HUES64 (cell line): ENCODE data around the gene EPB41L4B.
A peak's percentile ranks its signal among the peaks of the same experiment; 100 is the strongest.

Experiments
- H3K27ac ChIP-seq: 2 replicates; pipeline ENCODE4 v1.7.0; 2013; ENCODE audit warnings: low read depth, low read length, inconsistent platforms
- H3K27me3 ChIP-seq: 2 replicates; pipeline ENCODE4 v1.6.1; 2013; ENCODE audit warnings: mild to moderate bottlenecking, low read length; ENCODE audit not compliant: insufficient read depth
- H3K36me3 ChIP-seq: 2 replicates; pipeline ENCODE4 v1.6.1; 2013; ENCODE audit warnings: mild to moderate bottlenecking, low read length; ENCODE audit not compliant: insufficient read depth
- H3K4me1 ChIP-seq: 2 replicates; pipeline ENCODE4 v1.6.1; 2013; ENCODE audit warnings: mild to moderate bottlenecking, low read length, moderate library complexity; ENCODE audit not compliant: insufficient read depth
- H3K4me3 ChIP-seq: 2 replicates; pipeline ENCODE4 v1.5.1; 2013; ENCODE audit warnings: mild to moderate bottlenecking, low read length, moderate library complexity
- H3K9ac ChIP-seq: 2 replicates; pipeline ENCODE4 v1.6.1; 2013; ENCODE audit warnings: mild to moderate bottlenecking, low read depth, low read length
- H3K9me3 ChIP-seq: 2 replicates; pipeline ENCODE4 v1.6.1; 2013; ENCODE audit warnings: low read depth, low read length; ENCODE audit not compliant: insufficient read depth
- WGBS: fragments of 150-250, 120-280 bp; methylation state at CpG from one replicate; pipeline ENCODE4 v1.1.7; 2013; ENCODE audit warnings: missing lambda C conversion rate; 5-methylcytosine and 5-hydroxymethylcytosine counted together

EPB41L4B gene

DNA sequence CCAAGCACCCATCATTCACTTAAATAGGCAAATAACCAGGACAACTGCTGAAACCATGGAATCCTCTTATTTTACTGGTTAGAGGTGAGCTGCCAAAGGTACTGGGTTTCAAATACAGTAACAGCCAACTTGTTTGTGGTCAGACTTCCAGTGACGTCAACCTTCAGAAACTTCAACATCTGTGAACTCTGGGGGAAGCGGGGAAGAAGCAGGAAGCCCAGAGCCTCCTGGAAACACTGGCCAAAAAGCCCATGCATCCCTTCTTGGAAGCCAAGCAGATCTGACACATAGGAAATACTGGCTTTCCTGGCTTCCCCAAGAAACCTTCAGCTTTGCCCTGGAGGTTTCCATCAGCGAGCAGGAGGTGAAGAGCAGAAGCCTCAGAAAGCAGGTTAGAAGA is 148.9 kb downstream of the EPB41L4B start:
- no peaks in the 10 kb centered on the region for H3K9me3 ChIP-seq
- H3K4me3 ChIP-seq: no peak overlapping the region
- H3K27ac ChIP-seq: no peak overlapping the region
- no peaks in the 10 kb centered on the region for H3K36me3 ChIP-seq
- H3K9ac ChIP-seq: no peak overlapping the region
- H3K27me3 ChIP-seq: peaks cover 19% of the 10 kb centered on the region
- H3K4me1 ChIP-seq: no peaks in the 10 kb centered on the region
- 95% methylated on average over 3 of the region's 3 CpGs for WGBS

DNA sequence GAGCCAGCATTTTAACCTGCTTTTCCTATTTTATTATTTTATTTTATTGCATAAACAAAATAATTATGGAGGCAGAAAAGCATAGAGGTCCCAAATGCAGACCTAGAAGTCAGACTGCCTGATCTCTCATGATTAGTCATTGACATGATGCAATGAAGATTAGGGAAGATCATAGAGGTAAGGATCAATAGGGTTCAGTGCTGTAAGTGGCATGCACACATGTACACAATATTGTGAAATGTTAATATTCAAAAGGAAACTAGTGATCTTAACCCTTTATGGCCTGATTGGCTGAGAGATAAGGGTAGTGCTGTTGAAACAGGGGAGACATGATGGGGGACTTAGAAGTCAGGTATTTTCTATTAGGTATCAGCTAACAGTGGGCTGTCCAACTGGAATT is 152.7 kb downstream of the EPB41L4B start:
- no peaks in the 10 kb centered on the region for H3K9me3 ChIP-seq
- H3K4me3 ChIP-seq: no peak overlapping the region
- H3K9ac ChIP-seq: no peak overlapping the region
- peaks cover 47% of the 10 kb centered on the region for H3K27me3 ChIP-seq
- no peak overlapping the region for H3K27ac ChIP-seq
- peaks cover 5% of the 10 kb centered on the region; the same call in 1 of the 2 replicates for H3K4me1 ChIP-seq
- no peaks in the 10 kb centered on the region for H3K36me3 ChIP-seq

DNA sequence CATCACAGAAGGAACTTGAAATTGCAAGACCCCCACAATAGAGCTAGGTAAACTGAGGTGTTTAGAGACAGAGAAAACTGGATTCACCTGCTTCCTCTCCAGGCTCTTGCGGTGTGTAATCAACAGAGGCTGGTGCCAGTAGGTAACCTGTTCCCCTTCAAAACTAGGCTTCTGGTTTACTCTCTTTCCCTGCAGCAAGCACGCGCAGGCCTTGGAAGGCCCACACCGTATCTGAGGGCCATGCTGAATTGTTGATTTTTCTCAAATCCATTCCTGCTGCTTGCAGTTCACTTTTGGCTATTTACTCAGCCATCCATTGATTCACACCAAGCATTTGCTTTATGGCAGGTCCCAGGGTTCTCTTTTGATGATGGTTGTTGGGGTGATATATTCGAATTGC is 153.1 kb downstream of the EPB41L4B start:
- 0 out of 2 replicates have a peak overlapping the region, but pooled peaks have one; percentile 49 for H3K4me3 ChIP-seq
- peaks cover 5% of the 10 kb centered on the region; the same call in 1 of the 2 replicates for H3K4me1 ChIP-seq
- H3K9ac ChIP-seq: no peak overlapping the region
- no peak overlapping the region for H3K27ac ChIP-seq
- peaks cover 47% of the 10 kb centered on the region for H3K27me3 ChIP-seq
- H3K9me3 ChIP-seq: no peaks in the 10 kb centered on the region
- H3K36me3 ChIP-seq: no peaks in the 10 kb centered on the region
- 86% methylated on average over 5 of the region's 5 CpGs for WGBS

DNA sequence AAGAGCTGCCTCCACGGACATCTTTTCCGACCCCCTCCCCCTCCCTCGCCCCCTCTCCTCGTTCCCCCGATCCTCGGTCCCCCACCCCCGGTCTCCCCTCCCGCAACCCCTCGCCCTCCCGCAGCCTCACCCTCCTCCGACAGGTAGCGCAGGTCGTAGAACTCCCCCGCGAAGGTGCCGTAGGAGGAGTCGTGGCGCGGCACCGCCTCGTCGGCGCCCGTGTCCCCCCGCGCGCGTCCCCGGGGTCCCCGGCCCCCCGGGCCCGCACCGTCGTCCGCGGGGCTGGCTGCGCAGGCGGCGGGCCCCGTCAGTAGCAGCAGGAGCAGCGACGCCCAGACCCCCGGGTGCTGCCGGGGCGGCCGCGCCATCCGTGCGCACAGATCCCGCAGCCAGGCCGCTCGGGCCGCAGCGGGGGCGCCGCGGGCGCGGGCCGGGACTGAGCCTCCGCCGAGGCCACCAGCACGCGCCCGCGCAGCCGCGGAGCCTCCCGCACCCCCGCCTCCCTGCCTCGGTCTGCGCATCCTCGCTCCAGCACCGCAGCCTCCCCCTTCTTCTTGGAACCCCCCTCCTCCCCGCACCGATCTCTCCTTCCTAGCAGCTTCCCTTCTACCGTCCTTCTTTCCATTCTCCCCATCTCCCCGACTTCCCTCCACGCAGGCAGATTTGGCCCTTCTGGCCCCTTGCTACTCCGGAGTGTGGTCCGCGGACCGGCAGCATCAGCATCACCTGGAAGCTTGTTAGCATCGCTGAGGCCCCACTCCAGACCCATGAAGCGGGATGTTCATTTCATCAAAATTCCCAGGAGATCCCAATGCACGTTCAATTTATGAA is 153.9 kb downstream of the EPB41L4B start, which contains the start of gene FRRS1L:
Gene FRRS1L (minus strand): TSS at position 479 of the 831 bp plus-strand sequence. CDS start 111 bp downstream, at position 368.
- WGBS: 4% methylated on average over 79 of the region's 86 CpGs
- Histone ChIP-seq H3K27ac (no peak within 1 kb of the TSS), H3K27me3 (peaks cover 47% of the 10 kb centered on the region), H3K9ac (no peak within 1 kb of the TSS; the same call in 1 of the 2 replicates), H3K36me3 (no peaks in the 10 kb centered on the region), H3K4me1 (peaks cover 5% of the 10 kb centered on the region; the same call in 1 of the 2 replicates), H3K4me3 (peak within 1 kb of the TSS; percentile 49), H3K9me3 (no peaks in the 10 kb centered on the region)

DNA sequence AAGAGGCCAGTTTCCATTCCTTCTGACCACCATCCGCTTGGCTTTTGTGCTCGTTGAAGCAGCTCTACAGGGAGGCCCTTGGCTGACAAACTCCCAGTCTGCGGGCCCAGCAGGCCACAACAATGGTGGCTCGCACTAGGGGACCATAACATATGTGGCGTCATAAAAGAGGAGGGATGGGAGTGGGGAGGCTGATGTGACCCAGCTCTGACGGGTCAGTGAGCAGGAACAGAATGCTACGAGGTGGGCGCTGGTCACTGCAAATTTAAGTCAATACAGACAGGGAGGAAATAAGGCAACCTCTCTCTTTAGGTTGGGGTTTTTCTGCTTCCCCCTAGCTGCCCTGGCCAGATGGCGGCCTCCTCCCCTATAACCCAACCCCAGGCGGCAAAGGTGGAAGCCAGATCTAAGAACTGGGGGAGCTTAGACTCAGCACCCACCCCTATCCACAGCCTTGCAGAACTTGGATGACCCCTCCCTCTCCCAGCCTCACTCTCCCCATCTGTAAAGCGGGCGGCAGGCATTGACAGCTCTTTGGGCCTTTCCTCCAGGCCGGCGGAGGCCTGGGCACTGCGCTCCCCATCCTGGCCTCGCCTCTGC is 154.6 kb downstream of the EPB41L4B start:
- H3K4me3 ChIP-seq: peak overlapping the region; percentile 49
- peaks cover 47% of the 10 kb centered on the region for H3K27me3 ChIP-seq
- H3K27ac ChIP-seq: no peak overlapping the region
- no peaks in the 10 kb centered on the region for H3K36me3 ChIP-seq
- H3K9ac ChIP-seq: no peak overlapping the region
- no peaks in the 10 kb centered on the region for H3K9me3 ChIP-seq
- H3K4me1 ChIP-seq: peaks cover 5% of the 10 kb centered on the region; the same call in 1 of the 2 replicates
- WGBS: 41% methylated on average over 16 of the region's 16 CpGs

DNA sequence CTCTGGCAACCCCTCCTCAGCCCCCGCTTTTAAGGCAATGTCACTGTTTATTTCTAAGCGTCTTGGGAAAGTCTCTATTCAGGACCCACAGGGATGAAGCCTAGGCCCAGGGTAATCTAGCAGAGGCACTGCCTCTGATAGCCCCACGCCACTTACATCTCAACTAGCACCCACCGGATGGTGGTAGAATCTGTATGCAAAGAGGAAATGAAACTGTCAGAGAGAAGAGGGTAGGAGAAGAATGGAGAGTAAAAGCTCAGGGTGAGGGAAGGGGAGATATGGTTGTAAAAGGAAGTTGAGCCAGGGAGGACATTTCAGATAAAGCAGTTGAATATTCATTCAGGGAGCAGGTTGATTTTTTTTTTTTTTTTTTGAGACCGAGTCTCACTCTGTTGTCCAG is 156.8 kb downstream of the EPB41L4B start:
- Histone ChIP-seq H3K9ac (no peak overlapping the region), H3K4me3 (no peak overlapping the region), H3K4me1 (peaks cover 5% of the 10 kb centered on the region; the same call in 1 of the 2 replicates), H3K27me3 (peaks cover 47% of the 10 kb centered on the region), H3K27ac (no peak overlapping the region), H3K9me3 (no peaks in the 10 kb centered on the region), H3K36me3 (no peaks in the 10 kb centered on the region)
- 91% methylated on average over 5 of the region's 5 CpGs for WGBS

DNA sequence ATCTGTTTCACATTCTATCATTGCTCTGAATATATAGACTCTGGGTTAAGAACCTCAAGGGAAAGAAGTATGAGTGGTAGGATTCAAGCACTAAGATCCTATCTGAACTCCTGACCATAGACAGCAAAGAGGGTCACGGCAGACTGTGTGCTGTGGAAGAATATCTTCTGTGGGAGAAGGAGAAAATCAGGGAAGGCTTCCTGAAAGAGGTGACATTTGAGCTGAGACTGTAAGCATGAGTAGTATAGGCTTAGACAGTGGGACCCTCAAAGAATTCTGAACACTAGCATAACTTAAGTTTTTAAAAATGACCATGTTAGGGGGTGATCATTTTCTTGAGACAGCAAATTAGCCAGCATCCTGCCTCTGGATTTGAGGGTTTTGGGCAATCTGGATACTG is 157.7 kb downstream of the EPB41L4B start:
- Histone ChIP-seq H3K4me3 (no peak overlapping the region), H3K9ac (no peak overlapping the region), H3K27me3 (peaks cover 40% of the 10 kb centered on the region), H3K9me3 (no peaks in the 10 kb centered on the region), H3K27ac (no peak overlapping the region), H3K36me3 (no peaks in the 10 kb centered on the region), H3K4me1 (peaks cover 5% of the 10 kb centered on the region; the same call in 1 of the 2 replicates)
- 96% methylated on average over 1 of the region's 1 CpG for WGBS

DNA sequence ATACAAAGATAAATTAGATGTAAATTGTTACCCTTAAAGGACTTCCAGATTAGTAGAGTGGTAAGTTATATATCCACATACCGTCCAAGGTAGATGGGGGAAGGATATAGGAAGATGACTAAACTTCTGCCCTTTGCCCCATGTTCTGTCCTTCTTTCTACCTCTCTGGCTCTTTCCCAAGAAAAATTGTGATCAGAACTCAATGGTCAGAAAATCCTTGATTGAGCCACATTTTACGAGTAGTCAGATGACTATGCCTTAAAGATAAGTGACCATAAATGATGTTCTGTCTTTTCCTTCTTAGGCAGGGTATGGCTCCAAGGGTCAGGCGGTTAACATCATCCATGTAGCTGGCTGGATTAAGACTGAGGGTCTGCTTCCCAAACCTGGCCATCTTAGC is 158.2 kb downstream of the EPB41L4B start:
- WGBS: 93% methylated on average over 2 of the region's 3 CpGs

DNA sequence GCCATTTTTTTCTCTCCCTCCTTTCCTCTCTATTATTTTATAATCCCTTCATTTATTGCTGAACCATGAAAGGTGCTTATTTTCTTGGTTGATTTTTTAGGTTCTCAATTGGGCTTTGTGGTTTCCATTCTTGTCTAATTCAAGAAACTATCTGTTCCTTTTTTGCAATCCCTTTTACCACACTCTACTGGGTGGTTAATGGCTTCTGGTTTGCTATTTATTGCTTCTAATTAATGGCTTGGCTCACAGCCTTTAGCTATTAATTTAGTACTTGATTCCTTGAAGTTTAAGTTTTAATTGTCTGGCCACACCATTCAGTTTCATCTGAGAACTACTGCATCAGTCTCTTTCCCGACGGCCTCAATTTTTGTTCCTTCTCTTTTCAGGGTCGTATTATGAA is 159.4 kb downstream of the EPB41L4B start:
- Histone ChIP-seq H3K4me1 (peaks cover 5% of the 10 kb centered on the region; the same call in 1 of the 2 replicates), H3K9ac (no peak overlapping the region), H3K9me3 (no peaks in the 10 kb centered on the region), H3K27me3 (peaks cover 23% of the 10 kb centered on the region), H3K27ac (no peak overlapping the region), H3K36me3 (no peaks in the 10 kb centered on the region), H3K4me3 (no peak overlapping the region)
- WGBS: 97% methylated on average over 3 of the region's 3 CpGs

More for the DNA sequence above, 158.2 kb downstream of the EPB41L4B start:
- Histone ChIP-seq H3K9ac (no peak overlapping the region), H3K27me3 (peaks cover 35% of the 10 kb centered on the region), H3K36me3 (no peaks in the 10 kb centered on the region), H3K27ac (no peak overlapping the region), H3K4me1 (peaks cover 5% of the 10 kb centered on the region; the same call in 1 of the 2 replicates), H3K9me3 (no peaks in the 10 kb centered on the region), H3K4me3 (no peak overlapping the region)

DNA sequence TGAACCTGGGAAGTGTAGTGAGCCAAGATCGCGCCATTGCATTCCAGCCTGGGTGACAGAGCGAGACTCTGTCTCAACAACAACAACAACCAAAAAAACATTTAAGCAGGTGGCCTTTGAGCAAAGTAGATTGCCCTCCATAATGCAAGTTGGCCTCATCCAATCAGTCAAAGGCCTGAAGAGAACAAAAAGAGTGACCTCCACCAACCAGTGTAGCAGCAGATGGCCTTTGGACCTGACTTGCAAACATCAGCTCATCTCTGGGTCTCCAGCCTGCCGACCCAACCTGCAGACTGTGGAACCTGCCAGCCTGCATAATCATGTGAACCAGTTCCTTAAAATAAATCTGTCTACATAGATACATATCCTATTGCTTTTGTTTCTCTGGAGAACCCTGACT is 161.3 kb downstream of the EPB41L4B start:
- no peak overlapping the region for H3K9ac ChIP-seq
- H3K4me3 ChIP-seq: no peak overlapping the region
- no peaks in the 10 kb centered on the region for H3K9me3 ChIP-seq
- H3K4me1 ChIP-seq: no peaks in the 10 kb centered on the region
- 0 out of 2 replicates have a peak, but pooled peaks cover 5% of the 10 kb centered on the region for H3K27me3 ChIP-seq
- no peaks in the 10 kb centered on the region for H3K36me3 ChIP-seq
- no peak overlapping the region for H3K27ac ChIP-seq
- WGBS: 96% methylated on average over 4 of the region's 4 CpGs

DNA sequence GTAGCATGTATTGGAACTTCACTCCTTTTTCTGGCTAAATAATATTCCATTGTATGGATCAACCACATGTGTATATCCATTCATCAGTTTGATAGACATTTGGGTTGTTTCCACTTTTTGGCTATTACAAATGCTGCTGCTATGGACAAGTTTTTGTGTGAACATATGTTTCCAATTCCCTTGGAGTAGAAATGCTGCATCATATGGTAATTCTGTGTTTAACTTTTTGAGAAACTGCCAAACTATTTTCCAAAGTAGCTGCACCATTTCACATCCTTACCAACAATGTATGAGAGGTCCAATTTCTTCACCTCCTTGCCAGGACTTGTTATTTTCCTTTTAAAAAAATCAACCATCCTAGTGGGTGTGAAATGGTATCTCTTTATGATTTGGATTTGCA is 162.2 kb downstream of the EPB41L4B start:
- Histone ChIP-seq H3K36me3 (no peaks in the 10 kb centered on the region), H3K4me3 (no peak overlapping the region), H3K9me3 (peaks cover 9% of the 10 kb centered on the region), H3K27me3 (0 out of 2 replicates have a peak, but pooled peaks cover under 1% of the 10 kb centered on the region), H3K4me1 (no peaks in the 10 kb centered on the region), H3K9ac (no peak overlapping the region), H3K27ac (no peak overlapping the region)
